Stimulated activated CD8-positive, alpha-beta memory T cell treated with anti-CD3 and anti-CD28 coated beads, Interleukin-12 subunit alpha, Interleukin-12 subunit beta, amount 100 ng/mL, for 24 hours (primary cell): ENCODE results near the gene SLC7A1.

ENCODE experiments used
- DNase-seq: peaks from one replicate; pipeline ENCODE4 v3.0.0-alpha.2; 2020; ENCODE audit errors: extremely low read depth

Gene SLC7A1

GRCh38 chr13:29489650-29490560 is 105.6 kb downstream of the SLC7A1 start:
- no peak for DNase-seq

- no peak for DNase-seq
Measured at GRCh38 chr13:29487466-29488454, 107.7 kb downstream of the SLC7A1 start.

GRCh38 chr13:29486551-29486950 is 108.9 kb downstream of the SLC7A1 start:
- no peak for DNase-seq

- no peak for DNase-seq
Measured at GRCh38 chr13:29484796-29485195, 110.7 kb downstream of the SLC7A1 start.

- no peak for DNase-seq
Measured at GRCh38 chr13:29484236-29484635, 111.3 kb downstream of the SLC7A1 start.

- DNase-seq, result no peak
Measured at GRCh38 chr13:29483623-29484022, 111.9 kb downstream of the SLC7A1 start.

GRCh38 chr13:29483211-29483610 is 112.3 kb downstream of the SLC7A1 start:
- DNase-seq, result no peak

GRCh38 chr13:29482504-29482903 is 113.0 kb downstream of the SLC7A1 start:
- DNase-seq, result no peak

GRCh38 chr13:29481603-29482002 is 113.9 kb downstream of the SLC7A1 start:
- no peak for DNase-seq

GRCh38 chr13:29480893-29481525 is 114.5 kb downstream of the SLC7A1 start:
- no peak for DNase-seq

GRCh38 chr13:29479716-29480492 is 115.6 kb downstream of the SLC7A1 start:
- DNase-seq, result no peak

- DNase-seq, result no peak
Measured at GRCh38 chr13:29476046-29476445, 119.4 kb downstream of the SLC7A1 start.

- no peak for DNase-seq
Measured at GRCh38 chr13:29474991-29475390, 120.5 kb downstream of the SLC7A1 start.

GRCh38 chr13:29473166-29473565 is 122.3 kb downstream of the SLC7A1 start:
- no peak for DNase-seq

GRCh38 chr13:29472332-29472961 is 123.0 kb downstream of the SLC7A1 start:
- DNase-seq, result peak; percentile 7

- no peak for DNase-seq
Measured at GRCh38 chr13:29471551-29471950, 123.9 kb downstream of the SLC7A1 start.

GRCh38 chr13:29465741-29466293 is 129.7 kb downstream of the SLC7A1 start:
- no peak for DNase-seq

GRCh38 chr13:29464105-29464679 is 131.3 kb downstream of the SLC7A1 start:
- DNase-seq, result no peak

- no peak for DNase-seq
Measured at GRCh38 chr13:29459813-29460355, 135.6 kb downstream of the SLC7A1 start.
